GM12878 (cell line): Measurements from ENCODE around the gene EDARADD.

Source experiments
- CTCF ChIP-seq, 3 experiments: IDR thresholded peaks in 2 of 3; conservative IDR thresholded peaks in 1 of 3; 2 replicates each; pipeline ENCODE4 v1.5.1; 2011; ENCODE audit warnings: low read depth in 3 of 3, low read length in 3 of 3, mild to moderate bottlenecking in 3 of 3, control low read depth in 2 of 3, moderate library complexity in 2 of 3, inconsistent platforms in 1 of 3, mixed read lengths in 1 of 3; ENCODE audit not compliant: control insufficient read depth in 2 of 3, insufficient read depth in 1 of 3; ENCODE audit errors: extremely low read depth in 1 of 3
- EZH2 ChIP-seq: IDR thresholded peaks from 2 replicates; pipeline ENCODE4 v1.6.1; 2012; ENCODE audit warnings: low read depth, mild to moderate bottlenecking, control low read depth, inconsistent platforms, low read length, borderline replicate concordance; ENCODE audit not compliant: control insufficient read depth
- GABPA ChIP-seq: IDR thresholded peaks from 2 replicates; pipeline ENCODE4 v1.6.1; 2014; ENCODE audit warnings: antibody characterized with exemption, low read depth, mild to moderate bottlenecking, inconsistent platforms
- NFXL1 ChIP-seq: fragments of 450-650 bp; IDR thresholded peaks from 2 replicates; pipeline ENCODE4 v1.6.1; 2017; ENCODE audit warnings: antibody characterized with exemption, mild to moderate bottlenecking, borderline replicate concordance
- POLR2A ChIP-seq: IDR thresholded peaks from 2 replicates; pipeline ENCODE4 v1.6.1; 2011; ENCODE audit warnings: low read depth, mild to moderate bottlenecking, low read length
- REST ChIP-seq: IDR thresholded peaks from 2 replicates; pipeline ENCODE4 v1.6.1; 2012; ENCODE audit warnings: mild to moderate bottlenecking, low read depth, low read length
- SUPT20H ChIP-seq: IDR thresholded peaks from 2 replicates; pipeline ENCODE4 v1.6.1; 2011; ENCODE audit warnings: low read depth, mild to moderate bottlenecking, low read length, moderate library complexity, borderline replicate concordance; ENCODE audit not compliant: control insufficient read depth
- USF1 ChIP-seq: IDR thresholded peaks from 2 replicates; pipeline ENCODE4 v1.6.1; 2011; ENCODE audit warnings: borderline replicate concordance, low read depth, mild to moderate bottlenecking, moderate library complexity, mixed read lengths, low read length; ENCODE audit not compliant: insufficient read depth; ENCODE audit errors: extremely low read length

GRCh38 chr1:236348071-236348470, 46.0 kb upstream of the EDARADD start:
- TF ChIP-seq CTCF (IDR thresholded peaks at IDR 0.05 in 2 of 3, conservative IDR thresholded peaks at IDR 0.05 in 1 of 3; ENCODE audit: control insufficient read depth in 2 of 3, extremely low read depth in 1 of 3, insufficient read depth in 1 of 3, low read depth in 3 of 3, low read length in 3 of 3) (no peak), POLR2A (no peak), USF1 (no peak), NFXL1 (no peak), SUPT20H (no peak), EZH2 (no peak), GABPA (no peak), REST (no peak)
